ENCODE data around the gene PHKA1. TPM values are rescaled to one million over a fixed set of nuclear protein-coding genes. Genes with fewer than 3 reads are reported as not detected.

The PHKA1 gene
- total and polyA plus RNA-seq, 2 experiments from 2014 or later, result 2.6 to 6.8 TPM

- no peak for ATAC-seq
- no peaks in the 10 kb centered on the region for H3K9me3 Mint-ChIP-seq
- TF ChIP-seq CREB1 (CRISPR knock-in tag; IDR thresholded peaks at IDR 0.05; ENCODE audit: low read depth) (no peak), ZNF114 (CRISPR knock-in tag; IDR thresholded peaks at IDR 0.05) (no peak), ZNF462 (CRISPR knock-in tag; IDR thresholded peaks at IDR 0.05) (no peak), ETS1 (IDR thresholded peaks at IDR 0.05) (no peak), NANOG (IDR thresholded peaks at IDR 0.05; ENCODE audit: borderline replicate concordance) (no peak), EZH2 (IDR thresholded peaks at IDR 0.05; ENCODE audit: low read depth, unreplicated experiment) (no peak), EZH2phosphoT487 (IDR thresholded peaks at IDR 0.05; ENCODE audit: unreplicated experiment) (no peak), JUNB (IDR thresholded peaks at IDR 0.05; ENCODE audit: unreplicated experiment) (no peak), POLR2AphosphoS5 (IDR thresholded peaks at IDR 0.05; ENCODE audit: low read depth) (no peak), REST (IDR thresholded peaks at IDR 0.05; ENCODE audit: unreplicated experiment) (no peak)
Observed at GRCh38 chrX:72659723-72660122, 54.4 kb downstream of the PHKA1 start.

More at GRCh38 chrX:72659723-72660122, 54.4 kb downstream of the PHKA1 start:
- Mint-ChIP-seq H3K27me3 (ENCODE audit: insufficient read depth, low read depth, poor library complexity) (no peaks in the 10 kb centered on the region), H3K4me3 (no peak overlapping the region), H3K27ac (no peak overlapping the region), H3K36me3 (ENCODE audit: low read depth) (no peaks in the 10 kb centered on the region), H3K4me1 (no peaks in the 10 kb centered on the region)
- no peaks in the 10 kb centered on the region for H4K20me1 ChIP-seq (replicated peaks; ENCODE audit: insufficient read depth)
- no peak for DNase-seq (ENCODE audit: low spot score)
- H3K4me2 ChIP-seq, result no peak overlapping the region
- H3K27ac ChIP-seq (ENCODE audit: low read depth), result no peak overlapping the region
- no peaks in the 10 kb centered on the region for H3K79me2 ChIP-seq (replicated peaks; ENCODE audit: insufficient read depth)
- H3K9me2 ChIP-seq (ENCODE audit: insufficient read depth), result no peaks in the 10 kb centered on the region
- H3F3A ChIP-seq (replicated peaks; ENCODE audit: low read depth), result no peaks in the 10 kb centered on the region
- no peaks in the 10 kb centered on the region for H3K4me1 ChIP-seq (ENCODE audit: insufficient read depth)
- H2AFZ ChIP-seq, result no peak overlapping the region
- H3K27me3 ChIP-seq (ENCODE audit: insufficient read depth), result no peaks in the 10 kb centered on the region
- H3K36me3 ChIP-seq (ENCODE audit: insufficient read depth), result no peaks in the 10 kb centered on the region
- H3K4me3 ChIP-seq, result no peak overlapping the region

Measured in GM23338 (cell line).